ENCODE measurements around the gene ADCY9. TPM values are rescaled to one million over a fixed set of nuclear protein-coding genes. Genes with fewer than 3 reads are reported as not detected.

ADCY9 gene
- total RNA-seq, 1 experiment from 2014 or later = 11.5 TPM

DNA sequence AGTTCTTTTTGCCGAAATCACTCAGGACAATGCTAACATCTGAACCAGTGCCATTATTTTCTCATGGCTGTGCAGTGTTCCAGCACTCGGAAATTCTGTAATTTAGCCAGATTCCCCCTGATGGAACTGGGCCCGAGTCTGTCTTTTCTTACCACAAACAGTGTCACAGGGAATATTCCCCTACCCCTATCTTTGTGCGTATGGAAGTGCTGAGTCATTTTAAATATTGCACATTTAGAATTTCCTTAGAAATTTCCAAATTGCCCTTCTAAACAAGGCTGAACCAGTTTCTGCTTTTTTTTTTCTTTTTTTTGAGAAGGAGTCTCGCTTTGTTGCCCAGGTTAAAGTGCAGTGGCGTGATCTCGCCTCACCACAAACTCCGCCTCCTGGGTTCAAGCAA, 147.7 kb downstream of the ADCY9 start:
- Mint-ChIP-seq H3K36me3 (peaks cover 2% of the 10 kb centered on the region; the same call in 1 of the 2 replicates), H3K4me3 (no peak overlapping the region), H3K27ac (no peak overlapping the region), H3K4me1 (peaks cover 9% of the 10 kb centered on the region), H3K9me3 (no peaks in the 10 kb centered on the region), H3K27me3 (ENCODE audit: low read depth) (no peaks in the 10 kb centered on the region)
- POLR2A ChIA-PET = interaction anchor here (0.7 kb wide), 1 partner anchor 434 kb away, joined by 3 read pairs; no protein-coding TSS in a partner anchor
- CTCF ChIA-PET = interaction anchor here (1.0 to 1.3 kb wide), 2 partner anchors 30 to 285 kb away, joined by 3 to 4 read pairs; no protein-coding TSS in a partner anchor
- TF ChIP-seq TEAD4 (CRISPR knock-in tag; IDR thresholded peaks at IDR 0.05) (no peak), ELF4 (CRISPR knock-in tag; IDR thresholded peaks at IDR 0.05; ENCODE audit: low read depth) (no peak), ATF1 (CRISPR knock-in tag; IDR thresholded peaks at IDR 0.05) (no peak), ETV6 (CRISPR knock-in tag; IDR thresholded peaks at IDR 0.05) (no peak), EMX1 (CRISPR knock-in tag; IDR thresholded peaks at IDR 0.05) (no peak), ZNF396 (CRISPR knock-in tag; IDR thresholded peaks at IDR 0.05; ENCODE audit: borderline replicate concordance) (no peak), ZBTB21 (CRISPR knock-in tag; IDR thresholded peaks at IDR 0.05; ENCODE audit: borderline replicate concordance) (no peak), MXD4 (CRISPR knock-in tag; IDR thresholded peaks at IDR 0.05; ENCODE audit: borderline replicate concordance) (no peak), TEAD1 (CRISPR knock-in tag; IDR thresholded peaks at IDR 0.05) (no peak), GRHL2 (CRISPR knock-in tag; IDR thresholded peaks at IDR 0.05; ENCODE audit: insufficient replicate concordance, severe bottlenecking) (no peak), ZNF671 (CRISPR knock-in tag; IDR thresholded peaks at IDR 0.05) (no peak), SP1 (CRISPR knock-in tag; conservative IDR thresholded peaks at IDR 0.05) (no peak)
- TF ChIP-seq, protein P1, sequence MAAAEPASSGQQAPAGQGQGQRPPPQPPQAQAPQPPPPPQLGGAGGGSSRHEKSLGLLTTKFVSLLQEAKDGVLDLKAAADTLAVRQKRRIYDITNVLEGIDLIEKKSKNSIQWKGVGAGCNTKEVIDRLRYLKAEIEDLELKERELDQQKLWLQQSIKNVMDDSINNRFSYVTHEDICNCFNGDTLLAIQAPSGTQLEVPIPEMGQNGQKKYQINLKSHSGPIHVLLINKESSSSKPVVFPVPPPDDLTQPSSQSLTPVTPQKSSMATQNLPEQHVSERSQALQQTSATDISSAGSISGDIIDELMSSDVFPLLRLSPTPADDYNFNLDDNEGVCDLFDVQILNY (CRISPR knock-in tag; IDR thresholded peaks at IDR 0.05) = no peak
- TF ChIP-seq, protein P2, sequence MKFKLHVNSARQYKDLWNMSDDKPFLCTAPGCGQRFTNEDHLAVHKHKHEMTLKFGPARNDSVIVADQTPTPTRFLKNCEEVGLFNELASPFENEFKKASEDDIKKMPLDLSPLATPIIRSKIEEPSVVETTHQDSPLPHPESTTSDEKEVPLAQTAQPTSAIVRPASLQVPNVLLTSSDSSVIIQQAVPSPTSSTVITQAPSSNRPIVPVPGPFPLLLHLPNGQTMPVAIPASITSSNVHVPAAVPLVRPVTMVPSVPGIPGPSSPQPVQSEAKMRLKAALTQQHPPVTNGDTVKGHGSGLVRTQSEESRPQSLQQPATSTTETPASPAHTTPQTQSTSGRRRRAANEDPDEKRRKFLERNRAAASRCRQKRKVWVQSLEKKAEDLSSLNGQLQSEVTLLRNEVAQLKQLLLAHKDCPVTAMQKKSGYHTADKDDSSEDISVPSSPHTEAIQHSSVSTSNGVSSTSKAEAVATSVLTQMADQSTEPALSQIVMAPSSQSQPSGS (CRISPR knock-in tag; IDR thresholded peaks at IDR 0.05; ENCODE audit: borderline replicate concordance, low read depth) = no peak
- TF ChIP-seq, protein P3, sequence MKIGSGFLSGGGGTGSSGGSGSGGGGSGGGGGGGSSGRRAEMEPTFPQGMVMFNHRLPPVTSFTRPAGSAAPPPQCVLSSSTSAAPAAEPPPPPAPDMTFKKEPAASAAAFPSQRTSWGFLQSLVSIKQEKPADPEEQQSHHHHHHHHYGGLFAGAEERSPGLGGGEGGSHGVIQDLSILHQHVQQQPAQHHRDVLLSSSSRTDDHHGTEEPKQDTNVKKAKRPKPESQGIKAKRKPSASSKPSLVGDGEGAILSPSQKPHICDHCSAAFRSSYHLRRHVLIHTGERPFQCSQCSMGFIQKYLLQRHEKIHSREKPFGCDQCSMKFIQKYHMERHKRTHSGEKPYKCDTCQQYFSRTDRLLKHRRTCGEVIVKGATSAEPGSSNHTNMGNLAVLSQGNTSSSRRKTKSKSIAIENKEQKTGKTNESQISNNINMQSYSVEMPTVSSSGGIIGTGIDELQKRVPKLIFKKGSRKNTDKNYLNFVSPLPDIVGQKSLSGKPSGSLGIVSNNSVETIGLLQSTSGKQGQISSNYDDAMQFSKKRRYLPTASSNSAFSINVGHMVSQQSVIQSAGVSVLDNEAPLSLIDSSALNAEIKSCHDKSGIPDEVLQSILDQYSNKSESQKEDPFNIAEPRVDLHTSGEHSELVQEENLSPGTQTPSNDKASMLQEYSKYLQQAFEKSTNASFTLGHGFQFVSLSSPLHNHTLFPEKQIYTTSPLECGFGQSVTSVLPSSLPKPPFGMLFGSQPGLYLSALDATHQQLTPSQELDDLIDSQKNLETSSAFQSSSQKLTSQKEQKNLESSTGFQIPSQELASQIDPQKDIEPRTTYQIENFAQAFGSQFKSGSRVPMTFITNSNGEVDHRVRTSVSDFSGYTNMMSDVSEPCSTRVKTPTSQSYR (CRISPR knock-in tag; IDR thresholded peaks at IDR 0.05) = no peak
- TF ChIP-seq, protein P4, sequence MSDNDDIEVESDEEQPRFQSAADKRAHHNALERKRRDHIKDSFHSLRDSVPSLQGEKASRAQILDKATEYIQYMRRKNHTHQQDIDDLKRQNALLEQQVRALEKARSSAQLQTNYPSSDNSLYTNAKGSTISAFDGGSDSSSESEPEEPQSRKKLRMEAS (CRISPR knock-in tag; IDR thresholded peaks at IDR 0.05) = no peak
- TF ChIP-seq, protein P5, sequence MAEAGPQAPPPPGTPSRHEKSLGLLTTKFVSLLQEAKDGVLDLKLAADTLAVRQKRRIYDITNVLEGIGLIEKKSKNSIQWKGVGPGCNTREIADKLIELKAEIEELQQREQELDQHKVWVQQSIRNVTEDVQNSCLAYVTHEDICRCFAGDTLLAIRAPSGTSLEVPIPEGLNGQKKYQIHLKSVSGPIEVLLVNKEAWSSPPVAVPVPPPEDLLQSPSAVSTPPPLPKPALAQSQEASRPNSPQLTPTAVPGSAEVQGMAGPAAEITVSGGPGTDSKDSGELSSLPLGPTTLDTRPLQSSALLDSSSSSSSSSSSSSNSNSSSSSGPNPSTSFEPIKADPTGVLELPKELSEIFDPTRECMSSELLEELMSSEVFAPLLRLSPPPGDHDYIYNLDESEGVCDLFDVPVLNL (CRISPR knock-in tag; IDR thresholded peaks at IDR 0.05; ENCODE audit: borderline replicate concordance, low read depth) = no peak
- TF ChIP-seq, protein P6, sequence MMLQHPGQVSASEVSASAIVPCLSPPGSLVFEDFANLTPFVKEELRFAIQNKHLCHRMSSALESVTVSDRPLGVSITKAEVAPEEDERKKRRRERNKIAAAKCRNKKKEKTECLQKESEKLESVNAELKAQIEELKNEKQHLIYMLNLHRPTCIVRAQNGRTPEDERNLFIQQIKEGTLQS (CRISPR knock-in tag; conservative IDR thresholded peaks at IDR 0.05) = no peak
- TF ChIP-seq, protein P7, sequence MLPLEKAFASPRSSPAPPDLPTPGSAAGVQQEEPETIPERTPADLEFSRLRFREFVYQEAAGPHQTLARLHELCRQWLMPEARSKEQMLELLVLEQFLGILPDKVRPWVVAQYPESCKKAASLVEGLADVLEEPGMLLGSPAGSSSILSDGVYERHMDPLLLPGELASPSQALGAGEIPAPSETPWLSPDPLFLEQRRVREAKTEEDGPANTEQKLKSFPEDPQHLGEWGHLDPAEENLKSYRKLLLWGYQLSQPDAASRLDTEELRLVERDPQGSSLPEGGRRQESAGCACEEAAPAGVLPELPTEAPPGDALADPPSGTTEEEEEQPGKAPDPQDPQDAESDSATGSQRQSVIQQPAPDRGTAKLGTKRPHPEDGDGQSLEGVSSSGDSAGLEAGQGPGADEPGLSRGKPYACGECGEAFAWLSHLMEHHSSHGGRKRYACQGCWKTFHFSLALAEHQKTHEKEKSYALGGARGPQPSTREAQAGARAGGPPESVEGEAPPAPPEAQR (CRISPR knock-in tag; IDR thresholded peaks at IDR 0.05) = no peak
- DNase-seq (ENCODE audit: low spot score) (no peak), ATAC-seq (no peak)
